UCSD-AML1 (cell line): ENCODE measurements around the gene WDR20.
"Not testable (repeated sequence)": the region's sequence is repeated elsewhere in the genome, so short reads cannot be mapped to it uniquely, and the experiment has no call there.

Experiments
- DNase-seq: peaks from one replicate; lab custom pipeline; 2025; ENCODE audit not compliant: unreplicated experiment; lab: John Stamatoyannopoulos, UW

WDR20 gene

GRCh38 chr14:102234331-102235264 is 94.9 kb downstream of the WDR20 start:
- DNase-seq = no peak

- peak; percentile 63 for DNase-seq
Measured at GRCh38 chr14:102235275-102235897, 95.7 kb downstream of the WDR20 start.

- DNase-seq = no peak
Measured at GRCh38 chr14:102236026-102236425, 96.3 kb downstream of the WDR20 start.

GRCh38 chr14:102238131-102238530 is 98.4 kb downstream of the WDR20 start:
- DNase-seq = no peak

- no peak for DNase-seq
Measured at GRCh38 chr14:102238766-102239165, 99.1 kb downstream of the WDR20 start.

- no peak for DNase-seq
Measured at GRCh38 chr14:102239231-102239630, 99.5 kb downstream of the WDR20 start.

GRCh38 chr14:102240481-102240880 is 100.8 kb downstream of the WDR20 start:
- not testable (repeated sequence) for DNase-seq

GRCh38 chr14:102241147-102241546 is 101.5 kb downstream of the WDR20 start:
- no peak for DNase-seq

- DNase-seq = not testable (repeated sequence)
Measured at GRCh38 chr14:102243795-102244194, 104.1 kb downstream of the WDR20 start.

GRCh38 chr14:102246071-102246470 is 106.4 kb downstream of the WDR20 start:
- DNase-seq = no peak

- DNase-seq = no peak
Measured at GRCh38 chr14:102248121-102248520, 108.4 kb downstream of the WDR20 start.

GRCh38 chr14:102249041-102249440 is 109.3 kb downstream of the WDR20 start:
- DNase-seq = no peak

- no peak for DNase-seq
Measured at GRCh38 chr14:102249981-102250380, 110.3 kb downstream of the WDR20 start.

GRCh38 chr14:102250636-102251035 is 110.9 kb downstream of the WDR20 start:
- DNase-seq = no peak

GRCh38 chr14:102251161-102251560 is 111.5 kb downstream of the WDR20 start:
- DNase-seq = no peak

GRCh38 chr14:102252834-102253801 is 113.4 kb downstream of the WDR20 start:
- no peak for DNase-seq

- DNase-seq = no peak
Measured at GRCh38 chr14:102255401-102256190, 115.9 kb downstream of the WDR20 start.

GRCh38 chr14:102256716-102257115 is 117.0 kb downstream of the WDR20 start:
- DNase-seq = no peak

- DNase-seq = no peak
Measured at GRCh38 chr14:102258136-102258535, 118.4 kb downstream of the WDR20 start.
